Panc1 (cell line): ENCODE results near the gene LILRA2.

ENCODE experiments used
- CTCF ChIP-seq: fragments of 450-650 bp; IDR thresholded peaks from 2 replicates; pipeline ENCODE4 v1.5.1; 2017; ENCODE audit warnings: mild to moderate bottlenecking
- POLR2AphosphoS5 ChIP-seq: IDR thresholded peaks from 2 replicates; pipeline ENCODE4 v1.6.1; 2012; ENCODE audit warnings: mild to moderate bottlenecking, low read depth, low read length, moderate library complexity
- REST ChIP-seq, 2 experiments: IDR thresholded peaks; 2 replicates each; pipeline ENCODE4 v1.6.1; 2011 to 2012; ENCODE audit warnings: low read depth in 2 of 2, control low read depth in 1 of 2, low read length in 1 of 2, mild to moderate bottlenecking in 1 of 2, moderate library complexity in 1 of 2; ENCODE audit not compliant: insufficient read depth in 1 of 2
- SIN3A ChIP-seq: IDR thresholded peaks from 2 replicates; pipeline ENCODE4 v1.6.1; 2012; ENCODE audit warnings: low read depth, mild to moderate bottlenecking, low read length, moderate library complexity, borderline replicate concordance; ENCODE audit not compliant: insufficient read depth

- no peak for TF ChIP-seq CTCF
- no peak for TF ChIP-seq POLR2AphosphoS5
- TF ChIP-seq REST (IDR thresholded peaks at IDR 0.05; ENCODE audit: insufficient read depth in 1 of 2, low read depth in 2 of 2, low read length in 1 of 2), result no peak
- TF ChIP-seq SIN3A, result no peak
Measured at GRCh38 chr19:54554896-54555295, 18.7 kb upstream of the LILRA2 start.
